ENCODE measurements around the gene CASQ2.

Gene CASQ2

GRCh38 chr1:115690972-115691371 lies 77.5 kb downstream of the CASQ2 start:
- no peak for DNase-seq

- DNase-seq, result no peak
Observed at GRCh38 chr1:115687744-115688143, 80.8 kb downstream of the CASQ2 start.

GRCh38 chr1:115685029-115685705 lies 83.3 kb downstream of the CASQ2 start:
- no peak for DNase-seq

- no peak for DNase-seq
Observed at GRCh38 chr1:115682792-115683191, 85.7 kb downstream of the CASQ2 start.

GRCh38 chr1:115680730-115681111 lies 87.8 kb downstream of the CASQ2 start:
- no peak for DNase-seq

- DNase-seq, result no peak
Observed at GRCh38 chr1:115679141-115679611, 89.3 kb downstream of the CASQ2 start.

GRCh38 chr1:115678141-115678540 lies 90.4 kb downstream of the CASQ2 start:
- DNase-seq, result no peak

GRCh38 chr1:115677565-115677964 lies 90.9 kb downstream of the CASQ2 start:
- no peak for DNase-seq

- no peak for DNase-seq
Observed at GRCh38 chr1:115677182-115677555, 91.3 kb downstream of the CASQ2 start.

- DNase-seq, result no peak
Observed at GRCh38 chr1:115676498-115677181, 91.9 kb downstream of the CASQ2 start.

- DNase-seq, result no peak
Observed at GRCh38 chr1:115672224-115673009, 96.1 kb downstream of the CASQ2 start.

GRCh38 chr1:115671176-115671934 lies 97.2 kb downstream of the CASQ2 start:
- DNase-seq, result no peak

GRCh38 chr1:115670476-115671175 lies 97.9 kb downstream of the CASQ2 start:
- DNase-seq, result no peak

GRCh38 chr1:115669886-115670285 lies 98.6 kb downstream of the CASQ2 start:
- no peak for DNase-seq

GRCh38 chr1:115669002-115669673 lies 99.4 kb downstream of the CASQ2 start:
- DNase-seq, result no peak

- no peak for DNase-seq
Observed at GRCh38 chr1:115668579-115668978, 99.9 kb downstream of the CASQ2 start.

GRCh38 chr1:115666702-115667101 lies 101.8 kb downstream of the CASQ2 start:
- no peak for DNase-seq

GRCh38 chr1:115666206-115666605 lies 102.3 kb downstream of the CASQ2 start:
- DNase-seq, result no peak

- DNase-seq, result no peak
Observed at GRCh38 chr1:115665319-115666096, 103.0 kb downstream of the CASQ2 start.

GRCh38 chr1:115661157-115661556 lies 107.4 kb downstream of the CASQ2 start:
- DNase-seq, result no peak

GRCh38 chr1:115660151-115660550 lies 108.4 kb downstream of the CASQ2 start:
- no peak for DNase-seq

Measured in inflammatory macrophage treated with lipopolysaccharide for 4 hours (primary cell).